Measurements from ENCODE around the gene UST.

DNA sequence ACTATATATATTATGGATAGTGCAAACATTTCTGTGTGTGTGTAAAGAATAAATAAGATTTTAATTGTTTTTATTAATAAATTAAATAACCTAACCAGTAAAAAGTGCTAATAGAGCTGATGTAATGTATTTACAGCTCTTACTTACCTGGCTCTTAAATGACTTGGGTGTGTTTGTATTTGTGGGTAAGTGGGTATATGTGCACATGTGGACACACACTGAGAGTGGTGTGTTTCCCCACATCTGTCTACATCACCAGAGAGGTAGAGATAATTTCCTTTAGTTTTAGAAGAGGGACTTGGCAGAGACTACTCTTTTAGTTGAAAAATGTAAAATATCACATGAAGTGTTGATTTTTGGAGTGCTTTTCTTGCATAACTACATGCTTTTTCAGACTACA, 76.0 kb downstream of the UST start:
- TF ChIP-seq, protein P1, sequence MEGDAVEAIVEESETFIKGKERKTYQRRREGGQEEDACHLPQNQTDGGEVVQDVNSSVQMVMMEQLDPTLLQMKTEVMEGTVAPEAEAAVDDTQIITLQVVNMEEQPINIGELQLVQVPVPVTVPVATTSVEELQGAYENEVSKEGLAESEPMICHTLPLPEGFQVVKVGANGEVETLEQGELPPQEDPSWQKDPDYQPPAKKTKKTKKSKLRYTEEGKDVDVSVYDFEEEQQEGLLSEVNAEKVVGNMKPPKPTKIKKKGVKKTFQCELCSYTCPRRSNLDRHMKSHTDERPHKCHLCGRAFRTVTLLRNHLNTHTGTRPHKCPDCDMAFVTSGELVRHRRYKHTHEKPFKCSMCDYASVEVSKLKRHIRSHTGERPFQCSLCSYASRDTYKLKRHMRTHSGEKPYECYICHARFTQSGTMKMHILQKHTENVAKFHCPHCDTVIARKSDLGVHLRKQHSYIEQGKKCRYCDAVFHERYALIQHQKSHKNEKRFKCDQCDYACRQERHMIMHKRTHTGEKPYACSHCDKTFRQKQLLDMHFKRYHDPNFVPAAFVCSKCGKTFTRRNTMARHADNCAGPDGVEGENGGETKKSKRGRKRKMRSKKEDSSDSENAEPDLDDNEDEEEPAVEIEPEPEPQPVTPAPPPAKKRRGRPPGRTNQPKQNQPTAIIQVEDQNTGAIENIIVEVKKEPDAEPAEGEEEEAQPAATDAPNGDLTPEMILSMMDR (IDR thresholded peaks at IDR 0.05; ENCODE audit: low read depth, low read length, poor library complexity, severe bottlenecking), result no peak
- TF ChIP-seq EZH2phosphoT487 (IDR thresholded peaks at IDR 0.05; ENCODE audit: borderline replicate concordance, low read length), result no peak
